Hepatocyte (in vitro differentiated cells): ENCODE data around the gene PES1. TPM values are rescaled to one million over a fixed set of nuclear protein-coding genes. Genes with fewer than 3 reads are reported as not detected.

ENCODE experiments used
- DNase-seq: peaks from one replicate; pipeline ENCODE4 v3.0.0-alpha.2; 2016; ENCODE audit warnings: low spot score
- H2AFZ ChIP-seq: fragments of 200-600 bp; sonication (generic); 2 replicates; pipeline ENCODE4 v1.6.0; 2016; ENCODE audit warnings: antibody characterized with exemption, mild to moderate bottlenecking
- H3K27ac ChIP-seq: fragments of 200-600 bp; sonication (generic); 2 replicates; pipeline ENCODE4 v1.5.1; 2016; ENCODE audit warnings: mild to moderate bottlenecking
- H3K27me3 ChIP-seq: fragments of 200-600 bp; sonication (generic); 2 replicates; pipeline ENCODE4 v1.6.1; 2016
- H3K36me3 ChIP-seq: fragments of 200-600 bp; sonication (generic); replicated peaks from 2 replicates; pipeline ENCODE4 v1.5.1; 2016; ENCODE audit warnings: low read depth; ENCODE audit not compliant: insufficient read depth
- H3K4me1 ChIP-seq: fragments of 200-600 bp; sonication (generic); 2 replicates; pipeline ENCODE4 v1.5.1; 2016; ENCODE audit warnings: mild to moderate bottlenecking, moderate library complexity; ENCODE audit not compliant: insufficient read depth
- H3K4me2 ChIP-seq: fragments of 200-600 bp; sonication (generic); 2 replicates; pipeline ENCODE4 v1.6.0; 2016
- H3K4me3 ChIP-seq: fragments of 200-600 bp; sonication (generic); 2 replicates; pipeline ENCODE4 v1.5.1; 2016; ENCODE audit warnings: mild to moderate bottlenecking
- H3K79me2 ChIP-seq: fragments of 200-600 bp; sonication (generic); 2 replicates; pipeline ENCODE4 v1.6.0; 2017; ENCODE audit warnings: mild to moderate bottlenecking
- H3K9me2 ChIP-seq: fragments of 200-600 bp; sonication (generic); replicated peaks from 2 replicates; pipeline ENCODE4 v1.6.0; 2017; ENCODE audit warnings: mild to moderate bottlenecking; ENCODE audit not compliant: insufficient read depth
- H3K9me3 ChIP-seq: fragments of 200-600 bp; sonication (generic); 2 replicates; pipeline ENCODE4 v1.5.1; 2016; ENCODE audit warnings: low read depth, mild to moderate bottlenecking
- H4K20me1 ChIP-seq: fragments of 200-600 bp; sonication (generic); 2 replicates; pipeline ENCODE4 v1.6.0; 2016; ENCODE audit warnings: mild to moderate bottlenecking; ENCODE audit not compliant: insufficient read depth, poor library complexity, severe bottlenecking
- CTCF ChIP-seq: fragments of 200-600 bp; sonication (generic); IDR thresholded peaks from 2 replicates; pipeline ENCODE4 v1.5.1; 2016; ENCODE audit warnings: antibody characterized with exemption, mild to moderate bottlenecking; ENCODE audit not compliant: poor library complexity
- EZH2 ChIP-seq: fragments of 200-600 bp; sonication (generic); IDR thresholded peaks from 2 replicates; pipeline ENCODE4 v1.6.1; 2016; ENCODE audit warnings: antibody characterized with exemption, mild to moderate bottlenecking, borderline replicate concordance
- EZH2phosphoT487 ChIP-seq: fragments of 200-600 bp; sonication (generic); IDR thresholded peaks from one replicate; pipeline ENCODE4 v1.6.1; 2018; ENCODE audit warnings: antibody characterized with exemption, mild to moderate bottlenecking, low read depth, moderate library complexity; ENCODE audit not compliant: unreplicated experiment, severe bottlenecking
- WGBS: methylation state at CpG from one replicate; pipeline ENCODE4 v1.1.6; 2016; ENCODE audit warnings: low lambda C conversion rate; ENCODE audit errors: missing lambda C conversion rate; 5-methylcytosine and 5-hydroxymethylcytosine counted together
- polyA plus RNA-seq: library from polyadenylated mRNA; unstranded; fragments of >200 nt; fragmentation: Nextera tagmentation; extraction: Ambion mirVana; gene quantifications from 2 replicates; pipeline ENCODE4 v1.2.1, GENCODE V29; 2016
- total RNA-seq: library from RNA; depleted of rRNA; stranded (reverse); fragments of >200 nt; gene quantifications from 2 replicates; pipeline ENCODE4 v1.2.3, GENCODE V29; 2014

Gene PES1
- total and polyA plus RNA-seq, 2 experiments from 2014 or later: 42.4 to 59.5 TPM

- no peaks in the 10 kb centered on the region for H3K9me2 ChIP-seq
- H3K27ac ChIP-seq: no peak overlapping the region
- peaks cover 39% of the 10 kb centered on the region for H3K4me1 ChIP-seq
- H3K4me3 ChIP-seq: no peak overlapping the region
- no peaks in the 10 kb centered on the region for H3K9me3 ChIP-seq
- no peak overlapping the region for H3K4me2 ChIP-seq
- no peak for TF ChIP-seq CTCF
- no peak for TF ChIP-seq EZH2
- TF ChIP-seq EZH2phosphoT487: no peak
- no peak for DNase-seq
- no peak overlapping the region for H2AFZ ChIP-seq
- no peaks in the 10 kb centered on the region for H4K20me1 ChIP-seq
- H3K36me3 ChIP-seq: no peaks in the 10 kb centered on the region
- 86% methylated on average over 7 of the region's 7 CpGs for WGBS
- H3K79me2 ChIP-seq: peaks cover 3% of the 10 kb centered on the region
- no peaks in the 10 kb centered on the region for H3K27me3 ChIP-seq
These were observed 18.6 kb upstream of the PES1 start for GRCh38 chr22:30610299-30610698.

GRCh38 chr22:30609260-30610185 is 17.8 kb upstream of the PES1 start:
- peak; percentile 85 for DNase-seq
- Histone ChIP-seq H3K9me2 (no peaks in the 10 kb centered on the region), H2AFZ (no peak overlapping the region), H3K9me3 (no peaks in the 10 kb centered on the region), H3K27me3 (no peaks in the 10 kb centered on the region), H3K36me3 (no peaks in the 10 kb centered on the region), H3K79me2 (peaks cover 3% of the 10 kb centered on the region), H4K20me1 (no peaks in the 10 kb centered on the region), H3K27ac (peak overlapping the region; percentile 97), H3K4me3 (no peak overlapping the region), H3K4me1 (peaks cover 39% of the 10 kb centered on the region), H3K4me2 (peak overlapping the region; percentile 97)
- TF ChIP-seq CTCF (no peak), EZH2phosphoT487 (no peak), EZH2 (no peak)
- 58% methylated on average over 17 of the region's 17 CpGs for WGBS

DNA sequence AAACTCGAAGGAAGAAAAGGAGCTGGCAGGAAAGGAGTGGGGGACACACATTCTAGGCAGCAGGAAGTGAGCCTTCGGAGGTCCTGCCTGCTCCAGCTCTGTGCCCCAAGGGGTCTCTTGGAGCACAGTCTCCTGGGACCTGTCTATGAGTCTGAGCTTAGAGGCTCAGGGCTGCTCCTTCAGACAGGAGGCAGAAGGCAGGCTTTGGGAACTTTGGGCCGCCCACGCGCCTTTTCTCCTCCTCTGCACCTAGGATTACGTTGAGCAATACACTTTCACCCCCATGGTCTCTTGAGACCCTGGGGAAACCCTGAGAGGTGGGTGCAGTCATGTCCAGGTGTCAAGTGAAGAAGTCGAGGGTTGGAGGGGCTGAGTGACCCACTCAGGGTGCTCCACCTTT is 16.2 kb upstream of the PES1 start:
- TF ChIP-seq EZH2: no peak
- no peak for TF ChIP-seq EZH2phosphoT487
- no peak for TF ChIP-seq CTCF
- no peaks in the 10 kb centered on the region for H3K36me3 ChIP-seq
- H3K4me2 ChIP-seq: peak overlapping the region; percentile 97
- no peak overlapping the region for H3K4me3 ChIP-seq
- peak overlapping the region; percentile 97 for H3K27ac ChIP-seq
- no peaks in the 10 kb centered on the region for H3K9me3 ChIP-seq
- DNase-seq: no peak
- WGBS: 86% methylated on average over 7 of the region's 7 CpGs
- H3K79me2 ChIP-seq: peaks cover 3% of the 10 kb centered on the region
- peaks cover 39% of the 10 kb centered on the region for H3K4me1 ChIP-seq
- no peaks in the 10 kb centered on the region for H3K27me3 ChIP-seq
- H4K20me1 ChIP-seq: no peaks in the 10 kb centered on the region
- H3K9me2 ChIP-seq: no peaks in the 10 kb centered on the region
- no peak overlapping the region for H2AFZ ChIP-seq
